DLD1 (cell line): ENCODE data around the gene CAMKMT.

Experiments used
- in situ Hi-C: cut with HindIII; loops from 2 replicates; pipeline ENCODE4 v1.10.0; 2017; ENCODE audit warnings: low sequenced_read_pairs

The CAMKMT gene

GRCh38 chr2:44635725-44636124 is 274.0 kb downstream of the CAMKMT start:
- in situ Hi-C loops, result no loop called here

- in situ Hi-C loops, result no loop called here
Observed at GRCh38 chr2:44638649-44639048, 276.9 kb downstream of the CAMKMT start.

DNA sequence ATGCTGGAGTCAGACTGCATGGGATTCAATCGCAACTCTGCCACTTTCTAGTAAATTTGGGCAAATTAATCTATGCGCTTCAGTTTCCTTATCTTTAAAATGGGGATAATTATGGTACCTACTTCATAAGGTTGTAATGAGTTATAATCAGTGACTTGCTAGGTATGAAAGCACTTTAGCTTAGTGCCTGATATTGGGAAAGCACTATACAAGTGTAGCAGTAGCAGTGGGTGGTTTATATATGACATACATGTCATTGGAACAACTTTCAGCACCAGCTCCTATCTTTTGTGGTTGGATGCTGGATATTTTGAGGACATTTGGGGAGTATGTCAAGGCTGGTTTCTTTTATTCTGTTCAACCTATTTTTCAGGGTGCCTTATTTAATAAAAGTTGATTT is 277.7 kb downstream of the CAMKMT start:
- in situ Hi-C loops, result no loop called here

GRCh38 chr2:44642123-44642857 is 280.5 kb downstream of the CAMKMT start:
- in situ Hi-C loops, result no loop called here

GRCh38 chr2:44645937-44646336 is 284.2 kb downstream of the CAMKMT start:
- in situ Hi-C loops, result loop anchor here (5.0 kb wide), 1 partner anchor 79 kb away; no protein-coding TSS in a partner anchor

GRCh38 chr2:44649381-44649780 is 287.6 kb downstream of the CAMKMT start:
- in situ Hi-C loops, result loop anchor here (5.0 kb wide), 1 partner anchor 82 kb away; no protein-coding TSS in a partner anchor

DNA sequence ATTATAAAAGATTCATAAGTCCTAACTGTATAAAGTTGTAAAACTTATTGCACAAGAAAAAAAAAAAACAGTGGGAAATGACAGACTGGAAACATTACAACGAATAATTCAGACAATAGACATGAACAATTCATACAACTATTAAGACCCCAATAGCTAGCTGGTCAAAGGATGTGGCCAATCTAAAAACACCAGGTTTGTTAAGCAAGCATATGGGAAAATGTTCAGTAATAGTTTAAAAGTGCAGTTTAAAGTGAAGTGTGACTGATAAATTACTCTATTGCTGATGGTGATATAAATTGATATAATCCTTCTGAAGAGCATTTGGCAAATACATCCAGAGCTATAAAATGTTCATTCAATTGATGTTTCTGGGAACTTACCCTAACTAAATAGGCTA is 289.0 kb downstream of the CAMKMT start:
- in situ Hi-C loops, result no loop called here

- in situ Hi-C loops, result no loop called here
Observed at GRCh38 chr2:44651974-44652373, 290.2 kb downstream of the CAMKMT start.

GRCh38 chr2:44652701-44653100 is 291.0 kb downstream of the CAMKMT start:
- in situ Hi-C loops, result no loop called here

- in situ Hi-C loops, result no loop called here
Observed at GRCh38 chr2:44655401-44655864, 293.7 kb downstream of the CAMKMT start.

DNA sequence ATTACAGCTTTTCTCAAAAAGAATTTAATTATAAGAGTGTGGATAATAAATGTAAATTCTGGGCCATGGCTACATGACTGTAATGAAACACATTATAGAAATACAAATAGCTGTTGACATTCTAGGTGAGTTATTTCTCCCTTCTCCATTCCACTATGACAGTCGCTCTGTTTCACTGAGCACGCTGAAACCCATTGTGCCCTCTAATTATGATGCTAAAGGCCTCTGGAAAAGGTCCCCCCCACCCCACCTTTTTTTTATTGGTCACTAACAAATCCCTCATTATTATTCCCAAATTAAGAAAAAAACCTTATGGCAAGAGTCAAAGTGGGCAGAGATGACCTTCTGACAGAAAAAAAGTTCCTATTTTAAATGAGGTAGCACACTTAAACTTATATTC is 294.7 kb downstream of the CAMKMT start:
- in situ Hi-C loops, result no loop called here

DNA sequence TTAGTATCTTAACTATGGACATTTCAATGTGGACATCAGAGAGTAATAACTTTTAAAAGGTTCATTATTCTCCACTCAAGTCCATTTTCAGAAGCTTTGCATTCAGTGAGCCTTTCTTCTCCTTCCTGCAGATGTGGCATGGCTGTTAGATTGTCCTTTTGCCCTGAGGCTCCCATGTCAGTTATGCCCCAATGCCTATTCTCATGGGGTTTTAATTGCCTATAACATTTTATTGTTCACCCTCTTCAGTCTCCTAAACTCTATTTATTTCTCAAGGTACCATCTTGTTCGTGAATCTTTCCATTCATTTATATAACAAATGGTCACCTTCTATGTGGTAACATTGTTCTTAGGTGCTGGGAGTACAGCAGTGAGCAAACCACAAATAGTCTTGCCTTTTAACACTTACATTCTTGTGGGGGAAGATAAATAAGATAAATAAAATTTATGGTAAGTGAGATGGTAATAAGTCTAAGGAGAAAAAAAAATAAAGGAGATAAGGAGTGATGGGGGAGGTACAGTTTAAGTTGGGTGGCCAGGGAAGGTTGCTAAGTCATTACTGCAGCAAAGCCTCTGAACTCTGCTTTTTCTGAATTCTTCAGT is 301.8 kb downstream of the CAMKMT start:
- in situ Hi-C loops, result no loop called here

- in situ Hi-C loops, result no loop called here
Observed at GRCh38 chr2:44668336-44668735, 306.6 kb downstream of the CAMKMT start.

GRCh38 chr2:44671276-44671675 is 309.5 kb downstream of the CAMKMT start:
- in situ Hi-C loops, result no loop called here

- in situ Hi-C loops, result no loop called here
Observed at GRCh38 chr2:44671916-44672315, 310.2 kb downstream of the CAMKMT start.

DNA sequence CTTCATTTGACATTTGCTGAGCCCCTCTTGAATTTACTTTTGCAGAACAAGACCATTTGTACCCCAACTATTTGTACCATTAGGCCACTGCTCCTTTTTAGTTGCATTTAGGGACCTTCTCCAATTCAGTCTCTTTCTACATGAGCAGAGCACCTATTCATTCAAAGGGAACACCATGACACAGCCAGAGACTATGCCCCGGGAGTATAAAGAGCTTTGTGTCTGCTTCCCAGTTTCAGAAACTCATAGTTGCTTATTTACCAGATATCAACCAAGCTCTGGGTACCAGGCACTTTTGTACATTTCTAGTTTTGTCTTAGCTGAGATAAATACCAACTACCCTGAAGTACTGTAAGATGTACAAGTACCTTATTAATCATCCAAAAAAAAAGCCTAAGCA is 310.7 kb downstream of the CAMKMT start:
- in situ Hi-C loops, result no loop called here

GRCh38 chr2:44674473-44675284 is 312.9 kb downstream of the CAMKMT start:
- in situ Hi-C loops, result no loop called here

- in situ Hi-C loops, result no loop called here
Observed at GRCh38 chr2:44676379-44676778, 314.6 kb downstream of the CAMKMT start.

DNA sequence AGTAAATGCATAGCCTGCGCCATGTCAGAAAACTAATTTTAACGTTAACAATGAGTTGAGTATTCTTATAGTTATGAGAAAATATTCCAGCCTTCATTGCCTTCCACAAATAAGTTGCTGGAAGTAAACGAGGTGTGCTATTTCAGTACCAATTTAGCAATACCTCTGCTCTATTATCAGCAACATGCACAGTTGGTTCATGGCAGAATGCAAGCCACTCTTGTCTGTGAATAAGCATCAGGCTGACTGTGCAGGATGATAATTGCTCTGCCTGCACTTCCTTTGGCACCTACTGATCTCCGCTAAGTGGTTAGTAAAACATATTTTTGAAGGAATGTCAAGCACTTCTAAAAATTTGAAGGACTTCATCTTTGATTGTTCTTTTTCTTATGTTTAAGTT is 317.8 kb downstream of the CAMKMT start:
- in situ Hi-C loops, result no loop called here

DNA sequence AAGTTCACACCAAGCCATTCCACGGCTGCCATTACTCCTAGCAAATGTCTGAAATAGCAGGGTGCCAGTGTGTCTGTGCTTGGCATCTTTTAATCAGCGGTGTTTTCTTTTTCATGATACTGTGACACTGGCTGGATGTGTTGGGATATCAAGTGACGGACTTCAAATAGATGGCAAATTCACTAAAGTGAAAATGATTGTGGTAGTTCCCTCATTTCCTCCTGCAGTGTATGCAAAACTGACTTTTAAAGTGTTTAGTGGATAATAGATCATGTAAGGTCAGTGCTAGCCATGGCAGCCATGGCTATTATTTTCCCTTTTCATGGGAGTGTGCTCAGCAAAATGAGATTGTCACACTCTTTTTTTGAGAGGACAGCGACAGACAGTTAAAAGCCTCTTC is 318.2 kb downstream of the CAMKMT start:
- in situ Hi-C loops, result no loop called here

DNA sequence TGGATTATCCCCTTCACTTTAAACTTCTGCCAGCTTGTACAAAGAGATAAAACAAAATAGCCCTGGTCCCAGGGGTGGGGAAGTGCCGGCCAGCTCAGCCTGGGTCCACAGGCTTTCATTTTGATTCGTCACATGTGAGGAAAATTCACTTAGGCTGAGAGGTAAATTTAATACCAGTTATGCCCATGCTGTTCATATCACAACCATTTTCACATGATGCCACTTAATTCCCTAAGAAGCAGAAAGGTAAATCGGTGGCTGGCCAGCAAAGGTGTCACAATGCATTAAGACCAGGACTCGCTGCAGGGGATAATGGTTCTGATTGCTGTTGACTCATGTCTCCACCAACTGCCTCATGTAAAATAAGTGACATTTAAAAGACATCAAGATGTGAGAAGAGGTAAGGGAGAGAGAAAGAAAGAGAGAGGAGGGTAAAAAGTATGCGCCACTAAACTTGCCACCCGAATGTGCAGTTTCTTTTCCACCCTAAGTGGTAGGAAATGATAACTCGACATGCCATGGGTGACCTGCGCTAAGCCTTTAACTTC is 318.8 kb downstream of the CAMKMT start:
- in situ Hi-C loops, result no loop called here
